CD4-positive, alpha-beta T cell treated with Interleukin-12 subunit alpha and Interleukin-12 subunit beta, for 1 hour (primary cell): ENCODE results near the gene PPP4R4.

Source experiments
- DNase-seq: peaks from one replicate; pipeline ENCODE4 v3.0.0-alpha.2; 2020

The PPP4R4 gene

DNA sequence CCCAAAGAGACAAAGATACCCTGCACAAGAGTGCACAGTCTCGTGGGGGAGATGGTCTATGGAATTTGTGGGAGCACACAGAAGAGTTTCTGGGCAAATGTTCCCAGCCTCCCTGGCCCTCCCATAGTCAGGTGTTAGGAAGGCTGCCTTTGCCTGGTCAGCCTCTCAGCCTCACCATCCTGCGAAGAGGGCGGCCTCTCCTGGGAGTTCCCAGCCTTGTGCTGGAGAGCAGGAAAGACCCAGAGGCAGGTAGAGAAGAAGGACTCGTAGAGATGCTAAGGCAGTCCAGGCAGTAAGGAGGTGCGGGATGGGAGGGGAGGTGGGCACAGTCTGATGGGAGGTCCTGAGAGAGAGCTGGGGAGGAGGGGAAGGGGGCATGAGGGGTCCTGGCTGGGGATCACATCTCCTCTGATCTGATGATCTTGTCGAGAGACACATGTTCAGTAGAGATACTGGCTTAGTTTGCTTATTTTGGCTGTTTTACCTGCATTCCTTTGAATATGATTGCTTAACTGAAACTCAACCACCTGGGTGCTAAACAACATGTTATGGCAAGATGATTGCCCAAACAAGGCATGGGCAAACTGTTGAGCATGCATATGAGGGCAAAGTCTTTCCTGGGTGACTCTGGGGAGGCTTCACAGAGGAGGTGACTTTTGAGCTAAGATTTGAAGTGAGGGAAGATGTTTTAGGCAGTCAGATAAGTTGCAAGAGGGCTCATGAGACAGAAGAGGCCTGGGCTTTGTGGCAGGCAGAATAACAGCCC, 138.5 kb downstream of the PPP4R4 start:
- DNase-seq: no peak

GRCh38 chr14:94313991-94314655, 140.0 kb downstream of the PPP4R4 start:
- DNase-seq: no peak

DNA sequence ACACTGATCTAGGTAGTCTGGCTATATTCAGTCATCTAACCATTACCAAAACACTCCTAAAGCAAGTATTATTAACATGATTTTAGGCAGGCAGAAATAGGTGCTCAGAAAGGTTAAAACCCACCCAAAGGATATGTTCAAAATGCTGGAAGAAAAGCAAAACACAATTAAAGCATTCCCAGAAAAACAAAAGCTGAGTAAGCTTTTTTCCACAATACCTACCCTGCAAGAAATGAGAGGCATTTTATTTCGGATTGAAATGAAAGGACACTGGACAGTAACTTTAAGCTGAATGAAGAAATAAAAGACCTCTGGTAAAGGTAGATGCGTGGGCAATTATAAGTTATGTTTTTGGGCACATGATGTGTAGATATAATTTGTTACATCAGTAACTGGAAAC, 140.8 kb downstream of the PPP4R4 start:
- DNase-seq: no peak

DNA sequence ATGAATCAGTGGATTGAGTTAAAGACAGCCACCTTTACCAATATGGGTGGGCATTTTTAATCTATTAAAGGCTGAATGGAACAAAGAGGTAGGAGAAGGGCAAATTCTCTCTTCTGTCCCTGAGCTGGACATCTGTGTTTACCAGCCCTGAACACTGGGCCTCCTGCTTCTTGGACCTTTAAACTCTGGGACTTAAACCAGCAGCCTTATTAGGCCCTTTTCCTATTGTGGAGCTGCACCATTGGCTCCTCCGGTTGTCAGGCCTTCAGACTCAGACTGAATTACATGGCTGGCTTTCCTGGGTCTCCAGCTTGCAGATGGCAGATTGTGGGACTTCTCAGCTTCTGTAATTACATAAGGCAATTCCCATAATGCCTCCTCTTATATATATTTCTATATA, 142.6 kb downstream of the PPP4R4 start:
- DNase-seq: no peak

- no peak for DNase-seq
Observed at GRCh38 chr14:94317259-94317658, 143.1 kb downstream of the PPP4R4 start.

DNA sequence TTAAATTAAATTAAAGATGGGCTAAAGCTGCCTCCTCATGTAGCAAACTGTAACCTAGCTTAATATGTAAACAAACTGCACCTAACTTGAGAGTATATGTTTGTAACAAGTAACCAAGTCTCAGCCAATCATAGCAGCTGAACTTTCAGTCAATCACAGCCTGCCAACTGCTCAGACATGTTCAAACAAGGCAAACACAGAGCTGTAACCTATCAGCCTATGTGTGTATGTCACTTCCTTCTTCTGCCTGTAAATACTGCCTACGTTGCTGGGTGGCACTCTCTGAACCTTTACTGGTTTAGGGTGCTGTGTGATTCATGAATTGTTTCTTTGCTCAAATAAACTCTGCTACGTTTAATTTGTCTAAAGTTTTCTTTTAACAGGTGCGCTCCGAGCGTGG, 146.1 kb downstream of the PPP4R4 start:
- no peak for DNase-seq

- DNase-seq: no peak
Observed at GRCh38 chr14:94321421-94322271, 147.5 kb downstream of the PPP4R4 start.

GRCh38 chr14:94322648-94323570, 148.8 kb downstream of the PPP4R4 start, which contains the start of gene SERPINA6:
TSS of gene SERPINA6 (minus strand) at chr14:94323336. CDS start at chr14:94314648, 8,688 bp downstream.
- DNase-seq: no peak

DNA sequence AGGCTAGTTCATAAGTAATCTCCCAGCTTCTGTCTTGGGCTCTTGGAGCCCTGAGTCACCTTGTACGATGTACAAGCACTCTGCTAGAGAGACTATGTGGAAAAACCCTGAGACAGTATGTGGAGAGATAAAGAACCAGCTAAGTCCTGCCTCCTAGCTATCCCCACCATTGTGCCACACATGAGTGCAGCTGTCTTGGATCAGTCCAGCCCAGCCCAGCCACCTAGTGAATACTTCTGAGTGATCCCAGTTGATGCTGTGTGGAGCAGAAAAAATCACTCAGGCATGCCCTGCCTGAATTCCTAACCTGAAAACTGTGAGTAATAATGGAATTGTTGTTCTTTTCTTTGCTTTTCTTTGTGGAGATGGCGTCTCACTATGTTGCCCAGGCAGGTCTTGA, 154.1 kb downstream of the PPP4R4 start:
- DNase-seq: no peak
